Activated B cell treated with CpG ODN at 0.5 μM for 24 hours (primary cell): Measurements from ENCODE around the gene TPD52L1. TPM values are rescaled to one million over a fixed set of nuclear protein-coding genes. Genes with fewer than 3 reads are reported as not detected.

Experiments used
- ATAC-seq: fragments of 200-7000 bp; cut with Tn5 transposase; one replicate; pipeline ENCODE4 v1.10.0; 2021; ENCODE audit warnings: low read depth, mild to moderate bottlenecking, moderate library complexity
- CTCF ChIA-PET: fragments of 350-600 bp; sonication (Branson Sonifier 250); formaldehyde crosslinking; loops from one replicate; lab custom pipeline; 2021; ENCODE audit warnings: antibody characterized with exemption; lab: Charles Lee
- POLR2A ChIA-PET: fragments of 350-600 bp; sonication (Branson Sonifier 250); formaldehyde crosslinking; loops from one replicate; lab custom pipeline; 2021; ENCODE audit warnings: antibody characterized with exemption; lab: Charles Lee
- DNase-seq: peaks from one replicate; pipeline ENCODE4 v3.0.0; 2022
- H3K27ac Mint-ChIP-seq: one replicate; pipeline ENCODE4 v1.8.0; 2020; ENCODE audit warnings: mixed read lengths
- H3K27me3 Mint-ChIP-seq: one replicate; pipeline ENCODE4 v1.8.0; 2021; ENCODE audit warnings: mixed read lengths
- H3K36me3 Mint-ChIP-seq: one replicate; pipeline ENCODE4 v1.8.0; 2021; ENCODE audit warnings: low read depth, mixed read lengths
- H3K4me1 Mint-ChIP-seq: one replicate; pipeline ENCODE4 v1.8.0; 2021; ENCODE audit warnings: mixed read lengths
- H3K4me3 Mint-ChIP-seq: one replicate; pipeline ENCODE4 v1.8.0; 2020; ENCODE audit warnings: mild to moderate bottlenecking, mixed read lengths
- H3K9me3 Mint-ChIP-seq: one replicate; pipeline ENCODE4 v1.8.0; 2020; ENCODE audit warnings: mixed read lengths
- CTCF ChIP-seq: fragments of 200-600 bp; IDR thresholded peaks from one replicate; pipeline ENCODE4 v1.8.0; 2022; ENCODE audit warnings: antibody characterized with exemption, mild to moderate bottlenecking
- intact Hi-C: fragments of 100-400 bp; cut with micrococcal nuclease; formaldehyde crosslinking; loops from one replicate; pipeline ENCODE4 v1.15.1; 2024
- total RNA-seq: library from RNA; stranded (reverse); gene quantifications from 2 replicates; pipeline ENCODE4 v1.2.3, GENCODE V29; 2022

TPD52L1 gene
- total RNA-seq, 1 donor from 2014 or later: not detected

- Mint-ChIP-seq H3K27me3 (peaks cover 2% of the 10 kb centered on the region), H3K4me1 (no peaks in the 10 kb centered on the region), H3K4me3 (no peak overlapping the region), H3K9me3 (no peaks in the 10 kb centered on the region), H3K27ac (no peak overlapping the region), H3K36me3 (no peaks in the 10 kb centered on the region)
- ChIA-PET POLR2A (no interaction called here), CTCF (no interaction called here)
- no peak for DNase-seq
- no peak for ATAC-seq
- TF ChIP-seq CTCF: no peak
- intact Hi-C loops: no loop called here
Measured at GRCh38 chr6:125138083-125138482, 15.5 kb upstream of the TPD52L1 start.

GRCh38 chr6:125140808-125141207, 12.8 kb upstream of the TPD52L1 start:
- Mint-ChIP-seq H3K4me1 (no peaks in the 10 kb centered on the region), H3K27me3 (peaks cover 2% of the 10 kb centered on the region), H3K9me3 (no peaks in the 10 kb centered on the region), H3K27ac (no peak overlapping the region), H3K4me3 (no peak overlapping the region), H3K36me3 (no peaks in the 10 kb centered on the region)
- CTCF ChIA-PET: no interaction called here
- POLR2A ChIA-PET: interaction anchor here (0.6 kb wide), 1 partner anchor 778 kb away, joined by 5 read pairs; no protein-coding TSS in a partner anchor
- no peak for ATAC-seq
- DNase-seq: no peak
- intact Hi-C loops: no loop called here
- TF ChIP-seq CTCF: no peak

GRCh38 chr6:125142618-125143017, 11.0 kb upstream of the TPD52L1 start:
- no peak overlapping the region for H3K27ac Mint-ChIP-seq
- H3K9me3 Mint-ChIP-seq: no peaks in the 10 kb centered on the region
- H3K4me3 Mint-ChIP-seq: no peak overlapping the region
- no peaks in the 10 kb centered on the region for H3K4me1 Mint-ChIP-seq
- H3K27me3 Mint-ChIP-seq: peaks cover 6% of the 10 kb centered on the region
- CTCF ChIA-PET: no interaction called here
- H3K36me3 Mint-ChIP-seq: no peaks in the 10 kb centered on the region
- ATAC-seq: no peak
- POLR2A ChIA-PET: no interaction called here
- DNase-seq: no peak
- intact Hi-C loops: no loop called here
- no peak for TF ChIP-seq CTCF

- DNase-seq: no peak
- ATAC-seq: no peak
- Mint-ChIP-seq H3K27me3 (peaks cover 6% of the 10 kb centered on the region), H3K4me1 (no peaks in the 10 kb centered on the region), H3K36me3 (no peaks in the 10 kb centered on the region), H3K4me3 (no peak overlapping the region), H3K9me3 (no peaks in the 10 kb centered on the region), H3K27ac (no peak overlapping the region)
- TF ChIP-seq CTCF: no peak
- intact Hi-C loops: no loop called here
- POLR2A ChIA-PET: no interaction called here
- CTCF ChIA-PET: no interaction called here
Measured at GRCh38 chr6:125144822-125145221, 8.8 kb upstream of the TPD52L1 start.

- ChIA-PET POLR2A (no interaction called here), CTCF (no interaction called here)
- H3K9me3 Mint-ChIP-seq: no peaks in the 10 kb centered on the region
- no peak for TF ChIP-seq CTCF
- peaks cover 9% of the 10 kb centered on the region for H3K4me1 Mint-ChIP-seq
- intact Hi-C loops: loop anchor here (5.0 to 10.0 kb wide), 2 partner anchors 618 to 825 kb away; no protein-coding TSS in a partner anchor
- H3K27me3 Mint-ChIP-seq: peaks cover 21% of the 10 kb centered on the region
- no peak overlapping the region for H3K27ac Mint-ChIP-seq
- ATAC-seq (no peak), DNase-seq (no peak)
- no peak overlapping the region for H3K4me3 Mint-ChIP-seq
- no peaks in the 10 kb centered on the region for H3K36me3 Mint-ChIP-seq
Measured at GRCh38 chr6:125149256-125150144, 4.1 kb upstream of the TPD52L1 start.
